Thymus (tissue), 11 donors: ENCODE data around the gene HMG20B. TPM values are rescaled to one million over a fixed set of nuclear protein-coding genes. Genes with fewer than 3 reads are reported as not detected.

Experiments
- DNase-seq, 9 donors: peaks; one replicate each; pipeline ENCODE4 v3.0.0-alpha.2; 2013; ENCODE audit warnings: low spot score in 9 of 9, low read depth in 6 of 9, missing footprints in 1 of 9
- H3K27ac ChIP-seq, 2 donors: one replicate each; pipeline ENCODE4 v1.5.1; 2013; ENCODE audit warnings: control low read depth in 1 of 2, low read depth in 1 of 2, low read length in 1 of 2, mild to moderate bottlenecking in 1 of 2, moderate library complexity in 1 of 2
- H3K27me3 ChIP-seq, 2 donors: one replicate each; pipeline ENCODE4 v1.5.1; 2013; ENCODE audit warnings: low read length in 1 of 2; ENCODE audit not compliant: control insufficient read depth in 2 of 2, insufficient read depth in 1 of 2
- H3K36me3 ChIP-seq, 2 donors: one replicate each; pipeline ENCODE4 v1.5.1; 2013; ENCODE audit warnings: low read length in 1 of 2, mild to moderate bottlenecking in 1 of 2, moderate library complexity in 1 of 2; ENCODE audit not compliant: control insufficient read depth in 2 of 2, insufficient read depth in 2 of 2
- H3K4me1 ChIP-seq, 2 donors: one replicate each; pipeline ENCODE4 v1.5.1; 2013; ENCODE audit warnings: low read length in 2 of 2; ENCODE audit not compliant: control insufficient read depth in 2 of 2, insufficient read depth in 2 of 2
- H3K4me3 ChIP-seq, 2 donors: one replicate each; pipeline ENCODE4 v1.5.1; 2013; ENCODE audit warnings: low read length in 2 of 2, control low read depth in 1 of 2, mild to moderate bottlenecking in 1 of 2
- H3K9me3 ChIP-seq, 2 donors: one replicate each; pipeline ENCODE4 v1.5.1; 2013; ENCODE audit warnings: low read length in 1 of 2, mild to moderate bottlenecking in 1 of 2; ENCODE audit not compliant: control insufficient read depth in 2 of 2, insufficient read depth in 1 of 2
- WGBS: extraction: QIAGEN DNeasy Blood & Tissue Kit; methylation state at CpG from one replicate; pipeline ENCODE4 v1.1.7; 2013; 5-methylcytosine and 5-hydroxymethylcytosine counted together
- polyA plus RNA-seq: library from polyadenylated mRNA; stranded (reverse); fragments of 200-250 nt; gene quantifications from one replicate; pipeline ENCODE4 v1.2.3, GENCODE V29; 2013
- total RNA-seq: library from RNA; stranded (reverse); fragments of 120-200 nt; gene quantifications from one replicate; pipeline ENCODE4 v1.2.4, GENCODE V29; 2013
- donor health status: healthy.

The HMG20B gene
- total and polyA plus RNA-seq, 2 donors = 111 to 116 TPM

DNA sequence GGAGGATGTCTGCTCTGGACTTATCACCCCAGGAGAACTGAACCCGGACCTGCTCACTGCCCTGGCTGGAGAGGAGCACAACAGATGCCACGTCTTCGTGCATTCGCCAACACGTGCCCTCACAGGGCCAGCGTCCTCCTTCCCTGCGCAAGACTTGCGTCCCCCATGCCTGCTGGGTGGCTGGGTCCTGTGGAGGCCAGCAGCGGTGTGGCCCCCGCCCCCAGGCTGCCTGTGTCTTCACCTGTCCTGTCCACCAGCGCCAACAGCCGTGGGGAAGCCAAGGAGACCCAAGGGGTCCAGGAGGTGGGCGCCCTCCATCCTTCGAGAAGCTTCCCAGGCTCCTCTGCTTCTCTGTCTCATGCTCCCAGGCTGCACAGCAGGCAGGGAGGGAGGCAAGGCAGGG, 37.2 kb upstream of the HMG20B start:
- H3K27me3 ChIP-seq = no peaks in the 10 kb centered on the region
- no peak overlapping the region for H3K4me3 ChIP-seq
- 97% methylated on average over 14 of the region's 14 CpGs for WGBS
- no peak overlapping the region for H3K27ac ChIP-seq
- H3K4me1 ChIP-seq = no peaks in the 10 kb centered on the region
- H3K36me3 ChIP-seq = peaks cover 75 to 79% of the 10 kb centered on the region in 2 donors
- peaks cover 0 to 8% of the 10 kb centered on the region in 2 donors for H3K9me3 ChIP-seq
- no peak for DNase-seq

- WGBS = 96% methylated on average over 10 of the region's 10 CpGs
- peaks cover 0 to 8% of the 10 kb centered on the region in 2 donors for H3K9me3 ChIP-seq
- H3K36me3 ChIP-seq = peaks cover 71 to 75% of the 10 kb centered on the region in 2 donors
- no peaks in the 10 kb centered on the region for H3K4me1 ChIP-seq
- H3K27ac ChIP-seq = no peak overlapping the region
- H3K4me3 ChIP-seq = no peak overlapping the region
- no peaks in the 10 kb centered on the region for H3K27me3 ChIP-seq
- DNase-seq = no peak
These were observed 36.8 kb upstream of the HMG20B start for GRCh38 chr19:3535981-3536380.

DNA sequence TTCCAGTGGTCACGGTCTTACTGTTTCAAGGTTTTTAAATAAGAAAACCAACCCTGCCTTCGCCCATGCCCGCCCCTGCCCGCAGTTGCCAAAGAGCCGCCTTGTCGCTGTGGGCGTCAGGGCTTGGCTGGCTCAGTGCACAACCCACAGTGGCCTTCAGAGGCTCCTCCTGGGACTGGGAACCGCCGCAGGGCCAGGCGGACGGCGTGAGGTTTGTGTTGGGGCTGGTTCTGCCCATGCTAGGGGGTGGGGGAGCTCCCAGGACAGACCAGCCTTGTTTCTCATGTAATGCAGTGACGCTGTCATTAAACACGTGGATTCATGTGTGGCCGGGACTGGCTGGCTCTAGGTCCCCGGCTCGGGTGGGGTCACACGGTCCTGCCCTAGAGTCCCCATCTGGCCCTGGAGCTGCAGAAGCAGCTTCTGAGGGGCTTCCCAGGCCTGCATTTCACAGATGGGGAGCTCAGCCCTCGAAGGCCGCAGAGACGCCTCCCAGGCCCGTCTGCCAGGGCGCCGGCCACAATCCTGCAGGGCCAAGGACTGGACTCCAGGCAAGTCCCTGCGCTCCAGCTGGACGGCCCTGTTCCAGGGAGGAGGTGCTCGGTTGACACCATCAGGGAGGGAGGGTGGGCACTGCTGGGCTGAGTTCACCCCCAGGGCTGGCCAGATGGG, 36.2 kb upstream of the HMG20B start:
- no peaks in the 10 kb centered on the region for H3K4me1 ChIP-seq
- no peak overlapping the region for H3K27ac ChIP-seq
- no peak overlapping the region for H3K4me3 ChIP-seq
- H3K27me3 ChIP-seq = no peaks in the 10 kb centered on the region
- 97% methylated on average over 27 of the region's 27 CpGs for WGBS
- peaks cover 0 to 8% of the 10 kb centered on the region in 2 donors for H3K9me3 ChIP-seq
- H3K36me3 ChIP-seq = peaks cover 65 to 69% of the 10 kb centered on the region in 2 donors
- no peak for DNase-seq

DNA sequence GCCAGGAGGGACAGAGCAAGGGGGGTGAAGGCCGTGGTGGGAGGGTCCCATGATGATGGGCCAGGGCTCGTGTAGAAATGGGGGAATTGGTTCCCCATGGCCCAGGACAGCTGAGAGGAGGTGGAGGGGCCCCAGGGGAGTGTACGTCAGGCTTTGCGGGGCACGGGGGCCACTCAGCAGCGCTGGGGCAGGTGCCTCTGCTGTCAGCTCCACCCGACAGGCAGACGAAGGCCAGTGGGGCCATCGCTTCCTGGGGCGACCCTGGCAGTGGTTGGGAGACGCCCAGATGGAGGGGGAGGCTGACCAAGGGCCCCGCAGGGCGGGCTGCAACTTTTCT, 35.7 kb upstream of the HMG20B start:
- Histone ChIP-seq H3K27me3 (no peaks in the 10 kb centered on the region), H3K4me3 (no peak overlapping the region), H3K4me1 (no peaks in the 10 kb centered on the region), H3K9me3 (peaks cover 0 to 8% of the 10 kb centered on the region in 2 donors), H3K36me3 (peaks cover 60 to 64% of the 10 kb centered on the region in 2 donors), H3K27ac (no peak overlapping the region)
- no peak for DNase-seq
- 93% methylated on average over 13 of the region's 13 CpGs for WGBS

DNA sequence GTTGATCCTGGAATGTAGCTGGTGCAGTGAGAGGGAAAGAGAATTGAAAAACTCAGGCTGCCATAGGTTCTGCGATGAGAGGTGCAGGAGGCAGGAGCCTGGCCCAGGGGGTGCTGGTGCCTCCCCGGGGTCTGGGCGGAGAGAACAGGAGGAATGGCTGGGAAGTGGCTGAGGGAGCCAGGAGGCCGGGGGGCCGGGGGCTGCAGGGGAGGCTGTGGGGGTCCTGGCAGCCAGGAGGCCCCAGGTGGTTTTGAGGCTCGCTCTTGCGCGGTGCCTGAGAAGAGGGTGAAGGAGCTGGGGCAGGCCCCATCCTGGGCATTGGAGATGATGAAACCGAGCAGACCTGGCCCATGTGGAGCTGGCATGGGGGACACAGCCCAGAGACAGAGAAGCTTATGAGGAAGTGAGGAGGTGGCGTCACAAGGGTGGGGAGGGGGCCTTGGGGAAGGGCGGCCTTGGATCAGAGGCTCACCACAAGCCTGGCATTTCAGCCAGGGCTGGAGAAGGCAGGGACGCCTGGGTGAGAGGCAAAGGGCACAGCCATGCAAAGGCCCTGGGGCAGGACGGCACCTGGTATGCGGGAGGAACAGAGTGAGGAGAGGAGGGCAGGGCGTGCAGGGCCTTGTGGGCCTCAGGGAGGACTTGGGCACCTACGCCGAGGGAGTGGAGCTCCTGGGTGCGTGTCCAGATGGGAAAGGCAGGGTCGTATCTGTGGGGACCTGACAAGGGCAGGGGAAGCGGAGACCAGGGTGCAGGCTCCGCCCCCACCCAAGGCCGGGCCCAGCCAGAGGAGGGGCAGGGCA, 35.1 kb upstream of the HMG20B start:
- DNase-seq = no peak
- Histone ChIP-seq H3K4me3 (no peak overlapping the region), H3K4me1 (no peaks in the 10 kb centered on the region), H3K27me3 (no peaks in the 10 kb centered on the region), H3K36me3 (peaks cover 57 to 61% of the 10 kb centered on the region in 2 donors), H3K27ac (no peak overlapping the region), H3K9me3 (peaks cover 0 to 8% of the 10 kb centered on the region in 2 donors)
- 92% methylated on average over 22 of the region's 22 CpGs for WGBS

DNA sequence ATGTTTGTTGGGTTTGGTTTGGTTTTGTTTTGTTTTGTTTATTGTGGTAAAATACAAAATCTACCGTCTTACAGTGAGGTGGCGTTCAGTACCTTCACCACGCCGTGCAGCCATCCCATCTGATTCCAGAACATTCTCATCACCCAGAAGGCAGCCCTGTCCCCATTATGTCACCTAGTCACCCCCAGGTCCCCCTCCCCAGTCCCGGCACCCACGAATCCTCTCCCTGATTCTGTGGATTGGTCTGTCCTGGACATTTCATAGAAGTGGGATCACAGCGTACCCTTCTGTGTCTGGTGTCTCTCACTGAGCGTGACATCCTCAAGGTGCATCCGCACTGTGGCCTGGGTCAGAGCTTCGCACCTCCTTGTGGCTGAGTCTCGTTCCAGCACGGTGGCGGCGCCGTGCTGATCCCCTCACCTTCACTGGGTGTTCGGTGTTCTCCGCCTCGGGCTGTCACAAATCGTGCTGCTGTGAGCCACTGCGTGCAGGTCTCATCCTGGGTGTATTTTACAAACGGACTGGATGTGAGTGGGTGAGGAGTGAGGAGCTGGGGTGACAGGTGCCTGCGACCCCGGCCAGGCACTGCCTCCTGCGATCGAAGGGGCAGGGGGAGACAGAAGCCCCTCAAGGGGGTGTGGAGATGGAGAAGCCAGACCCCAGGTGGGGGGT, 34.4 kb upstream of the HMG20B start:
- H3K4me1 ChIP-seq = no peaks in the 10 kb centered on the region
- 94% methylated on average over 25 of the region's 25 CpGs for WGBS
- H3K27me3 ChIP-seq = no peaks in the 10 kb centered on the region
- no peak overlapping the region for H3K27ac ChIP-seq
- peaks cover 0 to 8% of the 10 kb centered on the region in 2 donors for H3K9me3 ChIP-seq
- H3K36me3 ChIP-seq = peaks cover 53 to 61% of the 10 kb centered on the region in 2 donors
- H3K4me3 ChIP-seq = no peak overlapping the region
- DNase-seq = no peak

DNA sequence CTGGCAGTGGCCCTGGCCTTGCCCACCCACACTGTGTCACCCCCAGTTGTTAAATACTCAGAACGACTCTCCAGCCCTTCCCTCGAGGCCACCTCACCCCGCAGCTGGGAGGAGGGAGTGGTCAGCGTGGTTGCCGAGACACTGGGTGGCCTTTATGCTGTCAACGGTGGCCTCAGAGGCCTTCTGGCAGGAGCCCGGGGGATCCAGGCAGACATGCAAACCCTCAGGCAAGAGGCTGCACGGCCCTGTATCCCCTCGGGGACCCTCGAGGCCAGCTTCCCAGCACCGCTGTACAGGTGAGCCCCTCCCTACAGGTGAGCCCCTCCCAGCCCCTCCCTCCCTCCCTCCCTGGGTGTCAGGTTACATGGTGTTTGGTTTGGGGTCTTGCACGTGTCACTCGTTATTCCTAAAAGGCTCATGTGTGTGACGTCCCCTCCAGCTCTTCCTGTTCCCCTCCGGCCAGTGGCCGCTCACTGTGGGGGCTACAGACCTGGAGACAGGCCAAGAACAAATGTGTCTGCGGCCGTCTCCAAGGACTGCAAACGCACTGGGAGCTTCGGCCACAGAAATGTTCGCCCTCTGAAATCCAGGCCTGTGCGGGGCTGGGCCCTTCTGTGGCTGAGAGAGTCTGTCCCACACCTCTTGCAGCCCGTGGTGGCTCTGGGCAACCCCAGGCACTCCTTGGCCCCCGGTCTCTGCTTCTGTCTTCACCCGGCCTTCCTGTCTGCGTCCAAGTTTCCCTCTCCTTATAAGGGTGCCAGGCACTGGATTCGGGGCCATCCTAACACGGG, 33.6 kb upstream of the HMG20B start, which contains the start of gene TEKTIP1:
TEKTIP1 (plus strand) TSS at position 210 of the 791 bp plus-strand sequence; CDS start at position 214, 4 bp downstream.
- H3K9me3 ChIP-seq = peaks cover 0 to 8% of the 10 kb centered on the region in 2 donors
- H3K27ac ChIP-seq = no peak within 1 kb of the TSS
- no peaks in the 10 kb centered on the region for H3K4me1 ChIP-seq
- 93% methylated on average over 28 of the region's 28 CpGs for WGBS
- DNase-seq = no peak
- no peak within 1 kb of the TSS for H3K4me3 ChIP-seq
- H3K27me3 ChIP-seq = no peaks in the 10 kb centered on the region
- peaks cover 55 to 61% of the 10 kb centered on the region in 2 donors for H3K36me3 ChIP-seq

GRCh38 chr19:3539756-3540118, 33.0 kb upstream of the HMG20B start:
- no peak overlapping the region for H3K4me3 ChIP-seq
- H3K4me1 ChIP-seq = no peaks in the 10 kb centered on the region
- H3K9me3 ChIP-seq = peaks cover 0 to 8% of the 10 kb centered on the region in 2 donors
- H3K27ac ChIP-seq = no peak overlapping the region
- DNase-seq = no peak
- 100% methylated on average over 1 of the region's 1 CpG for WGBS
- no peaks in the 10 kb centered on the region for H3K27me3 ChIP-seq
- peaks cover 56 to 61% of the 10 kb centered on the region in 2 donors for H3K36me3 ChIP-seq
